SU-DHL-6 (cell line): ENCODE results near the gene PIEZO1.

Experiments used
- CTCF ChIP-seq: fragments of 200-600 bp; sonication (generic); IDR thresholded peaks from one replicate; pipeline ENCODE4 v1.5.1; 2017; ENCODE audit warnings: antibody characterized with exemption, mild to moderate bottlenecking, low read length, moderate library complexity; ENCODE audit not compliant: insufficient read depth, poor library complexity, severe bottlenecking
- EZH2phosphoT487 ChIP-seq: fragments of 200-600 bp; sonication (generic), shearing (Covaris generic); conservative IDR thresholded peaks from 2 replicates; pipeline ENCODE4 v1.6.1; 2018; ENCODE audit warnings: mild to moderate bottlenecking, antibody characterized with exemption, low read length, moderate library complexity, mixed read lengths

GRCh38 chr16:88820385-88821025 lies 35.5 kb upstream of the PIEZO1 start:
- TF ChIP-seq EZH2phosphoT487 (no peak), CTCF (no peak)
